GM19452 (cell line): ENCODE data around the gene COL6A2.
"Not testable (repeated sequence)": the region's sequence is repeated elsewhere in the genome, so short reads cannot be mapped to it uniquely, and the experiment has no call there.

ENCODE experiments used
- ATAC-seq: cut with Tn5 transposase; IDR thresholded peaks from one replicate; pipeline ENCODE4 v1.9.1; 2021; ENCODE audit not compliant: unreplicated experiment

COL6A2 gene

DNA sequence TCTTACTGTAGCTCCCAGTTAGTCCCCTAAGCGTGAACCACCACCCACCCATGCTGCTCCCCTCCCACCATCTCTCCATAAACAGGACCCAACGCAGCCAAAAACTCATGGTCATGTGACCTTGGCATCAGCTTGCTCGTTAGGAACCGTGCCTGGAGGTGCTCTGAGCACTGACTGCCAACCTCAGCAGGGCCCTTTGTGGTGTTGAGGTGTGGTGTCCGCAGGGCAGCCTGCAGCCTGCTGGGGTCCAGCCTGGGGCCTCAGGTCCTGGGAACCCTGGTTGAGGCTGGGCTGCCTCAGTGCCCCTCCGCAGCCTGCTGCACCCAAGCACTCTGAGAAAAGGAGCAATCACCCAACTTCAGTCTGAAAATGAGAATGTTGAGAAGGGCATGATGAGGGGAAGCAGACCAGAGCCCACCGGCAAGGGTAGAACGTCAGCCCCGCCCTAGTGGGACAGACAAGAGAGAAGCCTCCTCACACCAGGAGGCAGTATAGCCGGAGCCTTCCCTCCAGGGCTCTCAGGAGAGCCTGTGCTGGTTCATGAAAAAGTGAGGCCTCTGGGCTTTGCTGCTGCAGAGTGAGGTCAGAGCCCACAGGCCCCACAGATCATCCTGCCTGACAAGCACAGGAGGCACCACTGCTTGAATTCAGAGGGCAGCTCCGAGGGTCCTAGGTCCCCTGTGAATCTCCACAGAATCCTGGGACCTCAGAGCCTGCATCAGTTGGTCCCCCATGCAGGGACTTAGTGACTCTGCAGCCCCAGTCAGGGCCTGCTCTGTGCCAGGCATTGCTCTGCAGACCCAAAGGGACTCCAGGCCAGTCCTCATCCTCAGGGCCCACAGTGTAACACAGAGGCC, 4.9 kb upstream of the COL6A2 start:
- no peak for ATAC-seq

DNA sequence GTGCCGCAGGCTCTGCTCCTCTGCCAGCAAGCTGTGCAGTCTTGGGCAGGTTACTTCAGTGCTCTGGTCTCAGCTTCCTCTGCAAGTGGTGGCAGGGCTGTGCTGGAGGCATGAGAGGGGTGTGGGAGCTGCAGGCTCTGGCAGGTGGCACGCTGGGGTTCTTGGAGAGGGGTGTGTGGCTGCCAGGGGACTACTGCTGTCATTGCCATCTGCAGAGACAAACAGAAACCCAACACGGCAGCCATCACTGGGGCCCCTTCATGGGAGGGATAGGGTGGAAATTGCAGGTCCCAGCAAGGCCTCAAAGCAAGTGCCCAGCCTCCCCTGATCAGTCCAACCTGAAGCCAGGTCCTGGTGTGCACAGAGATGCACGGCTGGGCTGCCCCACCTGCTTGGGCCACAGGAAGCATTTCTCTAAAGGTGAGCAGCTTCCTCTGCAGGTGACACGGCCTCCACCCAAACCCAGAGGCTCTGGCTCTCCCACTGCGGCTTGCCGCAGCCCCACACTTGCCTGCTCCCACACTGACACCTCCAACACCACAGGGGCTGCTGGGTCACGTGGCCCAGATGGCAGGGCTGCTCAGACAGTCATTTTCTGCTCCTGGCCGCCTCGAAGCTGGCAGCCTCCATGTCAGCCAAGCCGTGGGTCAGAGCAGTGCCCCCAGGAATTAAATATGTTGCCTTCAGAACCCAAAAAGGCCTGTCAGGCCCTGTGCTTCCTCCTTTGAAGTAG, 4.1 kb upstream of the COL6A2 start:
- ATAC-seq = no peak

DNA sequence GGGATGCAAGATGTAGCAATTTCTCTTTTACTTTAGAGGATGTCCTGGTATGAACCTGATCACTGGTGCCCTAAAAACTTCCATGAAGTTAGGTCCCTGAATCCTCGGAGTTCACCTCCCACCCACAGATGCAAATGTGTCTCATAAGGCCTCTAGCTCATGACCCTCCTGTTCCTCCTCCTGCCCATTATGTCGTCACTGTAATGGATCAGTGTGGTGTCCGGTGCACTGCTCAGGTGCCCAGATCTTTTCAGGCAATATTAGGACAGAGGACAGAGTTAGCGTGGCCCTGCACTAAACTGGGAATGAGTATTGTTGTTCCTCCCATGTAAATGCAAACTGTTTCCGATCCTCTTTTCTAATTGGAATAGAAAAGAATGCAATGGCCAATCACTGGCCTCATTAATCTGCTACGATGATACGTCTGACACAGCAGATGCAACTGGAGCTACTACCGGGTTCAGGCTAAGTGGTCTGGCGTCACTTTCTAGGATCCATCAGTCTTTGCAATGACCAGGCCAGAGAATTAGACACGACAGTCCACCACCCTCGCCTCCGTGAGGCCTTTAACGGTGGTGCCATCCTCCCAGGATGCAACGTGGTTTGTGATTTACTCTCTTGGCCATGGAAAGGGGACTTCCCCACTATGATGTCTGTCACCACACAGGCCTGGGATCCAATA, 3.4 kb upstream of the COL6A2 start:
- no peak for ATAC-seq

DNA sequence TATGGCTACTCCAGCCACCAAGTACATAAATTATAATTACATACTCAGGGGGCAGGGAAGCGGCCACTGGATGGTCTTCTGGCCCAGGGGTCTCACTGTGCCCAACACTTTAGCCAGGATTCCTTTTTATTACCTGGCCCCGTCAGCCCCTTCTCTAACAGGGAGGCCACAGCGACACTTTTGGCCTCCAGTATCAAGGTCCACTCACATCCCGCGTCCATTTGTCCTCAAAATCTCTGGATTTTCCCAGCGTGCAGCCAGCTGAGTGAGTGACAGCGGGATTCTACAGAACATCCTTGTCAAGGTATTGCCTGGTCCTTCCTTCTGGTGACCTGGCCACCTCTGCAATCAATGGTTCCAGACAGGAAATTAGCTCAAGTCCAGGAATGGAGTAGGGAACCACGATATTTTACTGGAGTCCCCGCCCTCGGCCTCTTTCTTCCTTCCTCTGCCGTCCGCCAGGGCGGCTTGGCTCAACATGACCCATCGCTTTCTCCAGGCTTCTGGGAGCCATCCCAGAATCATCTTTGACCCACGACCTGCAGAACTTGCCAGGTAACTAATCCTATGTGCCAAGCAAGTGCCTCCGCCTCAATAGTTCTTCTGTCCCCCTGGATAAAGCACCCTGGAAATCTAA, 2.7 kb upstream of the COL6A2 start:
- ATAC-seq = no peak

DNA sequence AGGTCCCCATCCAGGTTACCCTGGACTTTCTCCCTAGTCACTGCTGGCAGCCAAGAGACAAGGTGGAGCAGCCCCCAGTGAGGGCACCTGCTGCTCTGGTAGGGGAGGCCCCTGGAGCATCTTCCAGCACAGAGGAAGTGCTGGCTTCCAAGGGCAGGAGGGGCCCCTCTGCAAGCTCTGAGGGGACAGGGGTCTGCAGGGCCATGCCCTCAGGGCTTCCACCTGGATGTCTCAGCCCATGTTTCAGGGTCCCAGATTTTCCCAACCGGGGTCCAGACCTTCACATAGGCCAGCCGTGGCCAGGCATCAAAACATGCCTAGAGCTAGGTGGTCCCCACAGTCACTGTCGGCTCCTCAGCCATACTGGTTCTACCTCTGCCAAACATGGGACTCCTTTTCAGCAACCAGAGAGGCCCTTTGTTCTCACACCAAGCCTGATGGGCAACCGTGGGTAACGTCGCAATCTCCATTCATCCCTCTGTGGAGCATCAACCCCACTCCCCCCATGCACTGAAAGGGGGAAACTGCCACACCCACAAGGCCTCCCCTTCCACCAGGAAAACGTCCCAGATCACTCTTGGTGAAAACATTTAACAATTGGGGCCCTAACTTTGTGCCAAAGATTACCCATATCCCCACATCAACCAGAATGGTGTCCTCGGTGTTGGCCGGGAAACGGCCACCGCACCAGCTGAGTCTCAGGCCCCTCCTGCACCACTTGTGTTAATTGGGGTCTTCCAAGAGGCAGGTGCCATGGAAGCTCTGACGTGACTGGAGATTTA, 1.9 kb upstream of the COL6A2 start:
- ATAC-seq = no peak

DNA sequence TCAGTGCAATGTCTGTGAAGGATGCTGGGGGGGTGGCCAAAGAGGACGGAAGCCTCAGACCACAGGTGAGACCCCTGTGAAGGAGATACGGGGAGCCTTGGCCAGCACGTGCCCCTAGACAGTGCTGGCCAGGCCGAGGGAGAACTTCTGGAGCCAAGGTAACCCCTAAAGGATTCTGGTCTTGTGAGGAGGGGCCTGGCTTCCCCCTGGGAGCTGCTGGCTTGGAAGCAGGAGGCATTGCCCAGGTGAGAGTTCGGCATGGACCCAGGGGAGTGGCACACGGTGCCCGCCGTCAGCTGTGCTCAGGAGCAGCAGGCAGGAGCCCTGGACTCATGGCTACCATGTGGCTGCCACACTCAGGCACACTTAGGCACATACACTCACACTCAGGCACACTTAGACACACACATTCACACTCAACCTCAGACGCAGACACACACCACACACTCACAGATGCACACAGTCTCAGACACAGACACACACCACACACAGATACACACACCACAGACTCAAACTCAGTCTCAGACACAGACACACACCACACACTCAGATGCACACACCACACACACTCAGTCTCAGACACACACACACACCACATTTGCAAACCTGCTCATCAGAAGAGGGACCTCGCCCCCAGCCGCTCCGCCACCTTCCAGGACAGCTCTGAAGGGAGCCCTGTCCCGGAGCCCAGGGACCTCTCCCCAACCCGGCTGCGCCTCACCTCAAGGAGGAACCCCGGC, 1.1 kb upstream of the COL6A2 start:
- ATAC-seq = no peak

DNA sequence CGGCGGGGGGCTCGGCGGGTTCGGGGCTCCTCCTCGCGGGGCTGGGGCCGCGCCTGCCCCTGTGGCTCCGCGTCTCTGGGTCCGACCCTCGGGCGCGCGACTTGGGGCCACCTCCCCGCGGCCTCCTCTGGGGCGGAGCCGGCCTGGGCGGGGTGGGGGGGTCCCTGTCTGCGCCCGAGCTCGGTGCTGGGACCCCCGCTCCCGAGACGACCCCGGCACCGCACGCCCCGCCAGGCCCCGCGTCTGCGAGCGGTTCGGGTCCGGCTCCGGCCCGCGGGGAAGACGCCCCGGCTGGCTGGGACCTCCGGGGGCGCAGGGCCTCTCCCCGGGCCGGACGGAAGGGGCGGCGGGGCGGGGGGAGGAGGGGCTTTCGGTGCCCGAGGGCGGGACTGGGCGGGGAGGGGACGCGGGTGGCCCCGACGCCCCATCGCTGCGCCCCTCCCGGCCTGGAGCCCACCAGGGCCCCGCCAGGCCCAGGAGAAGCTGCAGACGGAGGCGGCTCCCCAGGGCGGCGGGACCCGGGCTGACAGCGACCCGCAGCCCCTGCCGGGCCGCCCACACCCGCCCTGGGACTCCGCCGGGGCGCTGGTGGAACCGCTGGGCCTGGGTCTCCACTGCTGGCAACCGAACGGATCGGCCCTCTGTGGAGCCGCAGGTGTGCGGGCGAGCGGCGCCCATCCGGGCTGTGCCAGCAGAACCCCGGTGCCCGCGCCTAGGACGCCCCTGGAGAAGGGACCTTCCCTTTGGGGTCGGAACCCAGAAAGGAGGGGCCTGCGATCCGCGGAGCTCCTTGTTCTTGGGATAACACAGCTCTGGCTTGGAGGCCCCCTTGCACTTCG, 610 bp downstream of the COL6A2 start:
- ATAC-seq = no peak

DNA sequence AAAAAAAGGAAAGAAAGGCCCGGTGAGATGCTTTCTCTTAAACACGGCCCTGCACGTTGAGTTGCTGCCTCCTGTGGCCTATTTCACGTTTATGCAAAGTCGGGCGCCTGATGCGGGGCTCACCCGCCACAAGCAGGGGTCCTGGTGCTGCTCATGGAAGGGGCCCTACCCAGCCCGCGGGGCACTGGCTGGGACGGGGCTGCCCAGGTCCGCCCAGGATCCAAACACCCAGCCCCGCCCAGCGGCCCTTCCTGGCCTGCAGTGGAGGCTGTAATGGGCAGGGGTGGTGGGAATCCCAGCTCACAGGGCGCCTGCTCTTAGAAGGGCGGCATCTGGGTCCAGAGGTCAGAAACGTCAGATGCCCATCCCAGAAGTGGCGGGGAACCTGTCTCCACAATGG, 1.6 kb downstream of the COL6A2 start:
- ATAC-seq = no peak

DNA sequence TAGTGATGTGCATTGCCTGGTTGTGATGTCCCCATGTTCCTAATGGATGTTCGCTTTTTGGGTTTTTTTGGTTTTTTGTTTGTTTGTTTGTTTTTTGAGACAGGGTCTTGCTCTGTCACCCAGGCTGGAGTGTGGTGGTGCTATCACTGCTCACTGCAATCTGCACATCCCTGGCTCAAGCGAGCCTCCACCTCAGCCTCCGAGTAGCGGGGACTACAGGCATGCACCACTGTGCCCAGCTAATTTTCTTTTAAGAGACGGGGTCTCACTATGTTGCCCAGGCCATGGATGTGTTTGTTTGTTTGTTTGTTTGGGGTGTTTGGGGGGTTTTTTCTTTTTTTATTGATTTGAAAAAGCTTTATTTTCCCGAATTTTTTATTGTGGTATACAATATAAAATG, 2.1 kb downstream of the COL6A2 start:
- no peak for ATAC-seq

DNA sequence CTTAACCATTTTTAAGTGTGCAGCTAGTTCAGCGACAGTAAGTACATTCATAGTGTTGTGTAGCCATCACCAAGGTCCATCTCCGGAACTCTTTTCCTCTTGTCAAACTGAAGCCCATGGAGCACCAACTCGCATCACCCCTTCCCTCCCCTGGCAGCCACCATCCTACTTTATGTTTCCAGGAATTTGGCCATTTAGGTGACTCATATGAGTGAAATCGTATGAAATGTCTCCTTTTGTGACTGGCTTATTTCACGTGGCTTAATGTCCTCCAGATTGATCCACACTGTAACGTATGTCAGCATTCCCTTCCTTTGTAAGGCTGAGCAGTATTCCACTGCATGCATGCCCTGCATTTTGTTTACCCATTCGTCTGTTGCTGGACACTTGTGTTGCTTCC, 2.5 kb downstream of the COL6A2 start:
- ATAC-seq = no peak

DNA sequence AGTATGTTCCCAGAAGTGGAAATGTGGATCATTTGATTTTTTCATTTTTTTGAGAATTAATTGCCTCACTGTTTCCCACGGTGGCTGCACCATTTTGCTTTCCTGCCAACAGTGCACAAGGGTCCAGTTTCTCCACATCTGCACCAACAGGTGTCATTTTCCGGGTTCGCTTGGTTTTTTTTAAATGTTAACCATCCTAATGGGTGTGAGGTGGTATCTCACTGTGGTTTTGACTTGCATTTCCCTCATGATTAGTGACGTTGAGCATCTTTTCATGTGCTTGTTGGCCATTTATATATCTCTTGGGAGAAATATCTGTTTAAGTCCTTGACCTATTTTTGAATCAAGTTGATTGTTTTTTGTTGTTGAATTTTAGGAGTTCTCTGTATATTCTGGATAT, 3.0 kb downstream of the COL6A2 start:
- ATAC-seq = no peak

DNA sequence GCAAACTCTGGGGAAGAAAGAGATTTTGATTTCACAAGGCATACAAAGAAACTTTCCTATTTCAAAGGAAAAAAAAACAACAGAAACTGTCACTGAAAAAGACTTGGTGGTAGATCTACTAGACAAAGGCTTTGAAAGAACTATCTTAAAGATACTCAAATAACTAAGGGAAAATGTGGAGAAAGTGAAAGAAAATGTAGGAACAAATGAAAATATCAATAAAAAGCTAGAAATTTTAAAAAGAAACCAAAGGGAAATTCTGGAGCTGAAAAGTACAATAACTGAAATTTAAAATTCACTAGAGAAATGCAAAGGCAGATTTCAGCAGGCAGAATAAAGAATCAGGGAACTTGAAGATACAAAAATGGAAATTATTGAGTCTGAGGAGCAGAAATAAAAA, 6.2 kb downstream of the COL6A2 start:
- ATAC-seq = no peak

DNA sequence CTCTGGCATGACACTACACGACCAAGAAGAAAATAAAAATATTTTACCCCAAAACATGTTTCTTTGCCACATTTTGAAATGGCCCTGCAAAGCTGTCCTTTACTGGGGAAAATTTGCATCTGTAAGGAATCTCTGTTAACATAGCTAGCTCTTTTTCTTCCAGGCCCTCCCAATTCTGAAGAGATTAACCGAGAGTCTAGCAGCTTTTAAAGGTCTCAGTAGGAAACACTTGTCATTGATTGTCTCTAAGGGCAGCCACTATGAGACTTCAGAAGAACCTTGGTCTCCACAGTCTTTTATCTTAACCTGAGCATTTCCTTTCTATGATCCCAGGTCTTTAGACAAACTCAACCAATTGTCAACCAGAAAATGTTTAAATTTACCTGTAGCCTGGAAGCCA, 9.5 kb downstream of the COL6A2 start:
- ATAC-seq = not testable (repeated sequence)

DNA sequence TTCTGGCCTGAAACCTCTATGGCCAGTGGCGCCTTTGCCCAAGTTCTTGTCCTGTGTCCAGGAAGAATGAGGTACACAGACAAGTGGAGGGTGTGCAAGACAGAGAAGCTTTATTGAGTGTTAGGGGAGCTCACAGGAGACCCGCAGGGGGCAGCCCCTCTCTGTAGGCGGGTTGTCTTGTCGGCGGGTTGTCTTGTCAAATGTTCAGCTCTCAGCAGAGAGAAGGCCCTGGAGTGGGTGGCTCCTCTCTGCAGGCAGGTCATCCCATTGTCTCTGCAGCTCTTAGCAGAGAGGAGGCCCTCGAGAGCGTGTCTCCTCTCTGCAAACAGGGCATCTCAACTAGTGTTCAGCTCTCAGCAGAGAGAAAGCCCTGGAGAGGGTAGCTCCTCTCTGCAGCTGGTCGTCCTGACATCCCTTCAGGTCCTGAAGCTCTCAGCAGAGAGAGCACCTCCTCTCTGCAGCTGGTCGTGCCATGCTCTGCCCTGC, 11.0 kb downstream of the COL6A2 start:
- ATAC-seq = no peak

DNA sequence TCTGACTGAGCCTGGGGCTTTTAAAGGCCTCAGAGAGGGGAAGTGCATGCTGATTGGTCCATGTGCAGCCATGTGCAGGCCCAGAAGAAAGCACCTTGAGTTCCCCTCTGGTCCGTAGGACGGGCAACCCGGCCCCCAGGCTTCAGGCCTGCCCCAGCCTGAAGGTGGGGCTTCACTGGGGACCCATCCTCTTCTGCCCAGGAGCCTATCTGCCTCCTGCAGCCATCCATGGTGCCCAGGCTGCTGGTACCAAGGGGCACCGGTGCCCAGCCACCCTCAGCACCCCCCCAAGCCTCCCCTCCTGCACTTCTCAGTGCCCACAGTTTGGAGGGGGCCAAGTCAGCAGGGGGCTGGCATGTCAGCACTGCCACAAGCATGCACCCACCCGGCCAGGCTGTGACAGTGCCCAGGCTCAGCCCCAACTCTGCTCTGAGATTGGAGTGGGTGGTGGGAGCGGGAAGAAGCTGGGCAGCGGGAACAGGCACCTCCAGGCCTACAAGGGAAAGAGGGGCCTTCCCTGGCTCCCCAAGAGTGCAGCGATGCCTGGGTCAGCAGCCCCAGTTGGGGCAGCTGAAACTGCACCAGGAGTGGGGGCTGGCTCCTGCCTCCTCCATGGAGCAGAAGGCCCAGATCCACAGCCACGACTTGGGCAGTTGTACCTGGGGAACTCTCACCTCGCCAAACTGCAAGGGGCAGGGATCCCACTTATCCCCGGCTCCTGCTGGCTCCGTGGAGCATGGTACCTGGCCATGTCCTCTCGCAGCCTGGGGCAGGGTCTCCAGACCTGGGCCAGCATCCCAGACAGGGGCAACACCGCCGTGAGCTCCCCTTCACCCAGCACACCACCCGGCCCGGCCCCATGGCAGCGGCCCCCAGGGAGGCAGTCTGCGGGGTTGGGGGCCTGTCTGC, 11.7 kb downstream of the COL6A2 start:
- no peak for ATAC-seq

DNA sequence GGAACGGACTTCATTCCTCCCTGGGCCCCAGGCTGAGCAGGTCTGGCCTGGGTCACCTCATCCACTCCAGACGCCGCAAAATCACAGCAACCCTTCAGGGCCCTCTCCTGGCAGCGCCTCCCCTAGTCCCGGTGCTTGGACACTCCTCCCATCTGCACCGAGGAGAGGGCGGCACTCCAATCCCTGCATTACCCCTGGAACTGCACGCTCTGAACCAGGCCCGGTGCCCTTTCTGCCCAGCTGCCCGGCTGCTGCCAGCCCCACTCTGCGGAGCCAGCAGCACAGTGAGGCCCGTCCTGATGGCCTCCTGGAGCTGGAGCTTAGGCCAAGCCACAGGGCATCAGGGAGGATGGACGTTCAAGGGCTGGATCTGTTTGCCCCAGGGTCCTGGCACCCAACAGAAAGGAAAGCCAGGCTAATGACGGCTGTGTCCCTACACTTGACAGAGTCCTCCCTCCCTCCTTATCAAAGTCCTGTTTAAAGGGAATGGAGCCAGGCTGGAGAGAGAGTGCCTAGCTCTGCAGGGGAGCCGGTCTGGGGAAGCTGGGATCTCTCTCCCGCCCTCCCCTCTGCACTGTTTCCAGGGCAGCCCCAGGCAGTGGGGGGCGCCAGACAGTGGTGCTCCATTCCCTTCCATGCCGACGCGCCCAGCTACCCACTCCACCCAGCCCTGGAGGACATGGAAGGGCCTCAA, 12.7 kb downstream of the COL6A2 start:
- no peak for ATAC-seq

DNA sequence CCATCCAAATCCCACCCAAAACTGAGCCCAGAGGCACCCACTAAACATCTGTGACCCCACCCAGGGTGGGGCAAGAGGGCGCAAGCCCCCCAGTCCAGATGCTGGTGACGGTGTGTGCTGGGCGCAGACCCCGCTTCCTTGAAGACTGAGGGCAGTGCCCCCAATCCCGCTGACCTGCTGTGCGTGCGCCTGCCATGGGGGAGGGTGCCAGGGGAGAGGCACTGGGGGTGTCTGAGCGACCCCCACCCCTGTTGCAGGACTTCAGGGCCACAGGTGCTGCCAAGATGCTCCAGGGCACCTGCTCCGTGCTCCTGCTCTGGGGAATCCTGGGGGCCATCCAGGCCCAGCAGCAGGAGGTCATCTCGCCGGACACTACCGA, 13.3 kb downstream of the COL6A2 start:
- ATAC-seq = no peak
